HepG2 (cell line): Measurements from ENCODE around the gene RAB1B. TPM values are rescaled to one million over a fixed set of nuclear protein-coding genes. Genes with fewer than 3 reads are reported as not detected.

Source experiments
- ATAC-seq: fragments of 200-7000 bp; cut with Tn5 transposase; 3 replicates; pipeline ENCODE4 v1.9.1; 2020; ENCODE audit warnings: mild to moderate bottlenecking, moderate library complexity
- BruUV-seq: library from RNA; stranded (reverse); fragments of 400-500 nt; replicated peaks from 2 replicates; lab custom pipeline; 2021; lab: Mats Ljungman, UMichigan
- CTCF ChIA-PET: fragments of 300-600 bp; formaldehyde crosslinking; extraction: SDS; loops from one replicate; lab custom pipeline; 2021; ENCODE audit warnings: low total read pairs, inconsistent platforms, low intra/inter-chr PET ratio; lab: Yijun Ruan, JAX
- POLR2A ChIA-PET: fragments of 350-600 bp; sonication (Branson Sonifier 250); formaldehyde crosslinking; loops from one replicate; lab custom pipeline; 2020; ENCODE audit warnings: antibody characterized with exemption, inconsistent platforms; lab: Yijun Ruan, JAX
- DNase-seq: peaks from one replicate; pipeline ENCODE4 v3.0.0-alpha.2; 2015; ENCODE audit warnings: low spot score
- FAIRE-seq: peaks from 3 replicates; lab custom pipeline; 2011; peaks lifted over from hg19 to GRCh38; lab: Jason Lieb, UNC
- H2AFZ ChIP-seq: one replicate; pipeline ENCODE4 v1.6.1; 2011; ENCODE audit warnings: low read length, inconsistent platforms
- H3K27ac ChIP-seq: fragments of 300-600 bp; 3 replicates; pipeline ENCODE4 v1.8.0; 2011; ENCODE audit warnings: mixed run types, mild to moderate bottlenecking, mixed read lengths, low read length, inconsistent platforms; ENCODE audit not compliant: insufficient read depth; ENCODE audit errors: extremely low read length
- H3K27me3 ChIP-seq, 2 experiments: fragments of 200-600 bp in 1 of 2; 2 replicates in 1 of 2; 3 replicates in 1 of 2; pipeline versions ENCODE4 v1.6.0 to v1.8.0; 2011; ENCODE audit warnings: low read length in 2 of 2, mild to moderate bottlenecking in 2 of 2, moderate library complexity in 2 of 2, inconsistent platforms in 1 of 2; ENCODE audit not compliant: insufficient read depth in 2 of 2, control insufficient read depth in 1 of 2
- H3K36me3 ChIP-seq, 2 experiments: fragments of 200-600 bp in 1 of 2; replicated peaks in 1 of 2; 2 replicates in 1 of 2; 3 replicates in 1 of 2; pipeline versions ENCODE4 v1.5.1 to v1.8.0; 2011; ENCODE audit warnings: low read length in 2 of 2, inconsistent platforms in 1 of 2; ENCODE audit not compliant: insufficient read depth in 2 of 2, control insufficient read depth in 1 of 2
- H3K4me1 ChIP-seq: 2 replicates; pipeline ENCODE4 v1.5.1; 2012; ENCODE audit warnings: low read length, inconsistent platforms; ENCODE audit not compliant: insufficient read depth
- H3K4me2 ChIP-seq: 2 replicates; pipeline ENCODE4 v1.6.0; 2011; ENCODE audit warnings: low read depth, low read length, inconsistent platforms
- H3K4me3 ChIP-seq, 3 experiments: fragments of 200-600 bp in 1 of 3; sonication (generic), shearing (Covaris generic) in 1 of 3; replicated peaks in 1 of 3; 2 replicates each; pipeline ENCODE4 v1.5.1; 2011 to 2016; ENCODE audit warnings: low read length in 3 of 3, inconsistent platforms in 2 of 3, low read depth in 2 of 3, mild to moderate bottlenecking in 2 of 3, control low read depth in 1 of 3, mixed read lengths in 1 of 3; ENCODE audit not compliant: insufficient read depth in 1 of 3
- H3K79me2 ChIP-seq: one replicate; pipeline ENCODE4 v1.6.1; 2011; ENCODE audit warnings: low read length, inconsistent platforms; ENCODE audit not compliant: insufficient read depth
- H3K9ac ChIP-seq: 2 replicates; pipeline ENCODE4 v1.6.0; 2011; ENCODE audit warnings: mild to moderate bottlenecking, low read depth, low read length, inconsistent platforms; ENCODE audit not compliant: insufficient read depth
- H3K9me3 ChIP-seq: 2 replicates; pipeline ENCODE4 v1.5.1; 2012; ENCODE audit warnings: mild to moderate bottlenecking, low read length
- H4K20me1 ChIP-seq: 2 replicates; pipeline ENCODE4 v1.6.0; 2011; ENCODE audit warnings: inconsistent platforms, mild to moderate bottlenecking, low read length, moderate library complexity; ENCODE audit not compliant: insufficient read depth
- TEAD2 ChIP-seq: sonication (generic); formaldehyde crosslinking; IDR thresholded peaks from 2 replicates; pipeline ENCODE4 v1.9.0; 2021; ENCODE audit warnings: missing genetic modification reagents
- ZFAT ChIP-seq: sonication (generic); formaldehyde crosslinking; conservative IDR thresholded peaks from 2 replicates; pipeline ENCODE4 v1.8.1; 2023; ENCODE audit warnings: missing genetic modification reagents, inconsistent platforms
- ZNF17 ChIP-seq: sonication (generic); formaldehyde crosslinking; IDR thresholded peaks from 2 replicates; pipeline ENCODE4 v1.5.0; 2020; ENCODE audit warnings: mild to moderate bottlenecking, missing genetic modification reagents
- ZNF230 ChIP-seq: sonication (generic); formaldehyde crosslinking; IDR thresholded peaks from 2 replicates; pipeline ENCODE4 v1.4.0; 2020; ENCODE audit warnings: mild to moderate bottlenecking, missing genetic modification reagents
- ZNF567 ChIP-seq: sonication (generic); formaldehyde crosslinking; IDR thresholded peaks from 2 replicates; pipeline ENCODE4 v1.8.1; 2023; ENCODE audit warnings: mild to moderate bottlenecking, missing genetic modification reagents, borderline replicate concordance
- ZNF589 ChIP-seq: sonication (generic); formaldehyde crosslinking; conservative IDR thresholded peaks from 2 replicates; pipeline ENCODE4 v1.8.0; 2022; ENCODE audit warnings: mild to moderate bottlenecking, moderate library complexity, missing genetic modification reagents
- ZNF720 ChIP-seq: sonication (generic); formaldehyde crosslinking; IDR thresholded peaks from 2 replicates; pipeline ENCODE4 v1.4.0; 2020; ENCODE audit warnings: missing genetic modification reagents
- ZNF841 ChIP-seq: sonication (generic); formaldehyde crosslinking; IDR thresholded peaks from 2 replicates; pipeline ENCODE4 v1.8.1; 2023; ENCODE audit warnings: missing genetic modification reagents, borderline replicate concordance
- WGBS: methylation state at CpG from one replicate; pipeline ENCODE4 v1.1.6; 2017; ENCODE audit warnings: low lambda C conversion rate; 5-methylcytosine and 5-hydroxymethylcytosine counted together
- in situ Hi-C: cut with HindIII; loops from 2 replicates; pipeline ENCODE4 v1.10.0; 2017; ENCODE audit warnings: low pct_unique_long_range_greater_than_20kb; ENCODE audit not compliant: extremely low pct_ligation_motif_present
- intact Hi-C: fragments of 100-400 bp; cut with micrococcal nuclease; formaldehyde crosslinking; loops from one replicate; pipeline ENCODE4 v1.10.0; 2022; ENCODE audit not compliant: unreplicated experiment
- polyA plus RNA-seq, 8 experiments: library from polyadenylated mRNA; depleted of rRNA in 3 of 8; stranded (reverse) in 7 of 8; unstranded in 1 of 8; fragments of >200 nt; fragmentation: Illumina TruSeq in 4 of 8; extraction: Trizol in 4 of 8; gene quantifications; 2 replicates each; pipeline versions ENCODE4 v1.2.1 to v1.2.3, GENCODE V29; 2011 to 2016; ENCODE audit warnings: low read depth in 4 of 8, missing spikeins in 1 of 8, mixed read lengths in 1 of 8; ENCODE audit not compliant: insufficient read depth in 1 of 8
- total RNA-seq, 5 experiments: library from RNA; depleted of rRNA; stranded (reverse); fragments of >200 nt; fragmentation: Illumina TruSeq; extraction: Trizol; gene quantifications; 2 replicates each; pipeline ENCODE4 v1.2.3, GENCODE V29; 2016; ENCODE audit warnings: low read depth in 1 of 5
- TF ChIP-seq, protein P1 (sequence below): sonication (generic); formaldehyde crosslinking; IDR thresholded peaks from 2 replicates; pipeline ENCODE4 v1.5.0; 2020; ENCODE audit warnings: mild to moderate bottlenecking, missing genetic modification reagents, moderate library complexity

Gene RAB1B
- total and polyA plus RNA-seq, 2 of the 13 experiments (the other 11 are each of a cell fraction or from before 2014, with no cell fraction given): 77.9 to 87.9 TPM

- in situ Hi-C loops: no loop called here
- Histone ChIP-seq H3K4me2 (no peak overlapping the region), H3K27ac (no peak overlapping the region), H3K4me1 (peaks cover 7% of the 10 kb centered on the region), H4K20me1 (peaks cover 10% of the 10 kb centered on the region), H3K9me3 (no peaks in the 10 kb centered on the region), H3K9ac (no peak overlapping the region), H3K79me2 (peaks cover 12% of the 10 kb centered on the region), H3K4me3 (no peak overlapping the region), H2AFZ (no peak overlapping the region), H3K36me3 (peaks cover 5 to 8% of the 10 kb centered on the region in 2 experiments; a peak in 3 of 5 replicates), H3K27me3 (no peaks in the 10 kb centered on the region; a peak in 1 of 5 replicates)
- no peak for TF ChIP-seq ZNF567
- TF ChIP-seq, protein P1, sequence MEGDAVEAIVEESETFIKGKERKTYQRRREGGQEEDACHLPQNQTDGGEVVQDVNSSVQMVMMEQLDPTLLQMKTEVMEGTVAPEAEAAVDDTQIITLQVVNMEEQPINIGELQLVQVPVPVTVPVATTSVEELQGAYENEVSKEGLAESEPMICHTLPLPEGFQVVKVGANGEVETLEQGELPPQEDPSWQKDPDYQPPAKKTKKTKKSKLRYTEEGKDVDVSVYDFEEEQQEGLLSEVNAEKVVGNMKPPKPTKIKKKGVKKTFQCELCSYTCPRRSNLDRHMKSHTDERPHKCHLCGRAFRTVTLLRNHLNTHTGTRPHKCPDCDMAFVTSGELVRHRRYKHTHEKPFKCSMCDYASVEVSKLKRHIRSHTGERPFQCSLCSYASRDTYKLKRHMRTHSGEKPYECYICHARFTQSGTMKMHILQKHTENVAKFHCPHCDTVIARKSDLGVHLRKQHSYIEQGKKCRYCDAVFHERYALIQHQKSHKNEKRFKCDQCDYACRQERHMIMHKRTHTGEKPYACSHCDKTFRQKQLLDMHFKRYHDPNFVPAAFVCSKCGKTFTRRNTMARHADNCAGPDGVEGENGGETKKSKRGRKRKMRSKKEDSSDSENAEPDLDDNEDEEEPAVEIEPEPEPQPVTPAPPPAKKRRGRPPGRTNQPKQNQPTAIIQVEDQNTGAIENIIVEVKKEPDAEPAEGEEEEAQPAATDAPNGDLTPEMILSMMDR: peak; percentile 27
- no peak for TF ChIP-seq TEAD2 (CRISPR knock-in tag)
- TF ChIP-seq ZFAT: no peak
- DNase-seq (no peak), FAIRE-seq (no peak), ATAC-seq (no peak)
- 69% methylated on average over 2 of the region's 12 CpGs for WGBS
- intact Hi-C loops: no loop called here
- no TSS peak for BruUV-seq
- CTCF ChIA-PET: no interaction called here
- POLR2A ChIA-PET: no interaction called here
Measured at GRCh38 chr11:66264914-66265313, 3.5 kb upstream of the RAB1B start.

GRCh38 chr11:66265531-66266377, 2.7 kb upstream of the RAB1B start:
- intact Hi-C loops: no loop called here
- ChIA-PET POLR2A (no interaction called here), CTCF (no interaction called here)
- H3K27me3 ChIP-seq: no peaks in the 10 kb centered on the region; a peak in 1 of 5 replicates
- 94% methylated on average over 4 of the region's 26 CpGs for WGBS
- peaks cover 10% of the 10 kb centered on the region for H4K20me1 ChIP-seq
- H3K9ac ChIP-seq: no peak overlapping the region
- in situ Hi-C loops: no loop called here
- no peaks in the 10 kb centered on the region for H3K9me3 ChIP-seq
- H2AFZ ChIP-seq: no peak overlapping the region
- DNase-seq (no peak), FAIRE-seq (no peak), ATAC-seq (no peak)
- H3K27ac ChIP-seq: no peak overlapping the region
- peaks cover 13% of the 10 kb centered on the region for H3K4me1 ChIP-seq
- BruUV-seq: no TSS peak
- H3K36me3 ChIP-seq: peaks cover 3 to 9% of the 10 kb centered on the region in 2 experiments; a peak in 2 of 5 replicates
- H3K4me3 ChIP-seq: no peak overlapping the region
- H3K79me2 ChIP-seq: peaks cover 20% of the 10 kb centered on the region
- no peak overlapping the region for H3K4me2 ChIP-seq
- TF ChIP-seq ZNF230: no peak
- TF ChIP-seq ZNF17 (CRISPR knock-in tag): no peak
- TF ChIP-seq ZNF841 (CRISPR knock-in tag): no peak
- no peak for TF ChIP-seq ZNF720
- TF ChIP-seq ZNF589: no peak
